Smooth muscle cell (in vitro differentiated cells): ENCODE results near the gene PPP2R5E. TPM values are rescaled to one million over a fixed set of nuclear protein-coding genes. Genes with fewer than 3 reads are reported as not detected.

Experiments
- DNase-seq: peaks from one replicate; lab custom pipeline; 2025; ENCODE audit not compliant: unreplicated experiment; lab: John Stamatoyannopoulos, UW
- H2AFZ ChIP-seq: fragments of 200-600 bp; sonication (generic); 2 replicates; pipeline ENCODE4 v1.6.0; 2016; ENCODE audit warnings: antibody characterized with exemption, low read depth, mild to moderate bottlenecking
- H3F3A ChIP-seq: fragments of 200-600 bp; sonication (generic); 2 replicates; pipeline ENCODE4 v1.6.0; 2017; ENCODE audit warnings: antibody characterized with exemption, low read depth
- H3K27ac ChIP-seq: fragments of 200-600 bp; sonication (generic); 2 replicates; pipeline ENCODE4 v1.5.1; 2016; ENCODE audit warnings: low read depth, mild to moderate bottlenecking
- H3K27me3 ChIP-seq: fragments of 200-600 bp; sonication (generic); 2 replicates; pipeline ENCODE4 v1.6.1; 2016; ENCODE audit warnings: low read depth, mild to moderate bottlenecking
- H3K36me3 ChIP-seq: fragments of 200-600 bp; sonication (generic); 2 replicates; pipeline ENCODE4 v1.5.1; 2016; ENCODE audit warnings: low read depth
- H3K4me1 ChIP-seq: fragments of 200-600 bp; sonication (generic); 2 replicates; pipeline ENCODE4 v1.5.1; 2016; ENCODE audit warnings: low read depth
- H3K4me2 ChIP-seq: fragments of 200-600 bp; sonication (generic); 2 replicates; pipeline ENCODE4 v1.6.0; 2016; ENCODE audit warnings: mild to moderate bottlenecking
- H3K4me3 ChIP-seq: fragments of 200-600 bp; sonication (generic); 2 replicates; pipeline ENCODE4 v1.5.1; 2016; ENCODE audit warnings: mild to moderate bottlenecking
- H3K79me2 ChIP-seq: fragments of 200-600 bp; sonication (generic); 2 replicates; pipeline ENCODE4 v1.6.0; 2016; ENCODE audit warnings: low read depth, mild to moderate bottlenecking
- H3K9ac ChIP-seq: fragments of 200-600 bp; sonication (generic); 2 replicates; pipeline ENCODE4 v1.6.0; 2016; ENCODE audit warnings: low read depth
- H3K9me3 ChIP-seq: fragments of 200-600 bp; sonication (generic); replicated peaks from 2 replicates; pipeline ENCODE4 v1.5.1; 2016; ENCODE audit warnings: low read depth
- H4K20me1 ChIP-seq: fragments of 200-600 bp; sonication (generic); 2 replicates; pipeline ENCODE4 v1.6.0; 2016; ENCODE audit warnings: low read depth
- CTCF ChIP-seq: fragments of 200-600 bp; sonication (generic); IDR thresholded peaks from 2 replicates; pipeline ENCODE4 v1.5.1; 2017; ENCODE audit warnings: borderline replicate concordance, mild to moderate bottlenecking, antibody characterized with exemption; ENCODE audit not compliant: insufficient read depth, poor library complexity, severe bottlenecking
- WGBS: methylation state at CpG from one replicate; pipeline ENCODE4 v1.1.7; 2016; ENCODE audit warnings: low lambda C conversion rate; 5-methylcytosine and 5-hydroxymethylcytosine counted together
- polyA plus RNA-seq: library from polyadenylated mRNA; unstranded; fragments of >200 nt; fragmentation: Nextera tagmentation; extraction: Ambion mirVana; gene quantifications from 2 replicates; pipeline ENCODE4 v1.2.1, GENCODE V29; 2016
- total RNA-seq: library from RNA; depleted of rRNA; stranded (reverse); fragments of >200 nt; gene quantifications from 2 replicates; pipeline ENCODE4 v1.2.3, GENCODE V29; 2014

Gene PPP2R5E
- total and polyA plus RNA-seq, 2 experiments from 2014 or later, result 31.7 to 47.7 TPM

DNA sequence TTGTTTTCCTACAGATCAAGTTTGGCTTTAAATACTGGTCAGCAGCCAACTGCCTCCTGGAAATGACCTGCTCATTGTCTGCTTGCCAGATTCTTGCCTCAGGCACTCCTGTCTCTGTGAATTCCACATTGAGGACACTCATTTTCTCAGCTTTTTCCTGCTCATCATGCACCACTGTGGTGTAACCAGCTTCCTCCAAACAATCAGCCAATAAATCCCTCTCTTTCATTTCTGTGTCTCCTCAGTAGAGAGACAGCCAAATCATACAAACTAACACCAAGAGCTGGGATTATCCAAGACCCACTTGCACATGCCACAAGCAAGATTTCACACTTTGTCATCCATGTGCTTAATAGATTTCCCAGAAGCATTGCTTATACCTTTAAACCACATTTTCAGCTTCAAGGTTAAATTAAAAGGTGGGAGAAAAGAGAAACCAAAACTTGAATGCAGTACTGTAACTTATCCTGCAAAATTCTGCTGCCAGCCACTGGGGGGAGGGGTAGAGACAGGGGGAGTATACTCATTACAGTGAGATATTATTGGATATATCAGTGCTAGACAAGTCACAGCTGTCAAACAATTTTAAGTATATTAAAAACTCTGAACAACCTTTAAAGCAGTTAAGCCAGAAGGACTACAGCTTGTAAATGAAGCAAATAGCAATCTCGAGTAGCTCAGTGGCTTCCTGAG, 105.0 kb downstream of the PPP2R5E start:
- no peak for DNase-seq
- H3K36me3 ChIP-seq, result no peaks in the 10 kb centered on the region
- H3K9ac ChIP-seq, result no peak overlapping the region
- H3K4me1 ChIP-seq, result peaks cover 14% of the 10 kb centered on the region
- no peaks in the 10 kb centered on the region for H3F3A ChIP-seq
- peaks cover 97% of the 10 kb centered on the region for H4K20me1 ChIP-seq
- no peak overlapping the region for H3K4me2 ChIP-seq
- no peaks in the 10 kb centered on the region for H3K9me3 ChIP-seq
- H3K79me2 ChIP-seq, result peaks cover 76% of the 10 kb centered on the region
- WGBS, result 15% methylated on average over 1 of the region's 1 CpG
- no peak for TF ChIP-seq CTCF
- H3K27ac ChIP-seq, result peak overlapping the region; percentile 6
- no peak overlapping the region for H3K4me3 ChIP-seq
- H3K27me3 ChIP-seq, result no peaks in the 10 kb centered on the region
- H2AFZ ChIP-seq, result no peak overlapping the region

DNA sequence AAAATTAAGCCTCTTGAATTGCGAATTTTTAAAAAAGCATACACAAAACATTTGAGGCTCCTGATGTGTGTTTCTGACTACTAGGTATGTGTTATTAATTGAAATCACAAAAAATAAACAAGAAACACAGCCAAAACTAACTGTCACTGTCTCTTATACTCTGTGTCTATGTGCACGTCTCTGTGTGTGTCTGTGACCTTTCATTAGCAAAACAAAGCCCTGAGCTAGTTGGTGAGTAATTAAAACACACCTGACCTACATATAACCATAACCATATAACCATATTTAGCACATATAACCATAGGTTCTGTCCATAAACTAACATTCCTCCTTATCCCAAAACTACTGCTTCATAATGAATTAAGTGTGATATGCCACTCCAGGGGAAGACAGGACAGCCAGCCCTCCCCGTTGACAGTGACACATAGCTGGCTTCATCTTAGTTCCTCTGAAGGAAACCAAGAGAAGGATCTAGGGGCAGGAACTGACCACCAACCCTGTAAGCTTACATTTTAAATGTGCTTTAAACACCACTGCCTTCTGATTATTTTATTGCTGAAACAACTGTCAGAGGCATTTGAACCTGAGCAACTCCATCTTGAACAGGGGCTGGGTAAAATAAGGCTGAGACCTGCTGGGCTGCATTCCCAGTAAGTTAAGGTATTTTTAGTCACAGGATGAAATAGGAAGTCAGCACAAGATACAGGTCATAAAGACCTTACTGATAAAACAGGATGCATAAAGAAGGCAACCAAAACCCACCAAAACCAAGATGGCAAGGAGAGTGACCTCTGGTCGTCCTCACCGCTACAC, 106.7 kb downstream of the PPP2R5E start:
- TF ChIP-seq CTCF, result no peak
- H3K4me1 ChIP-seq, result peaks cover 16% of the 10 kb centered on the region
- H3K9me3 ChIP-seq, result no peaks in the 10 kb centered on the region
- no peak overlapping the region for H2AFZ ChIP-seq
- H3K4me3 ChIP-seq, result no peak overlapping the region
- 88% methylated on average over 5 of the region's 5 CpGs for WGBS
- H3K27me3 ChIP-seq, result no peaks in the 10 kb centered on the region
- H3K9ac ChIP-seq, result no peak overlapping the region
- no peaks in the 10 kb centered on the region for H3F3A ChIP-seq
- no peak overlapping the region for H3K27ac ChIP-seq
- DNase-seq, result no peak
- peaks cover 95% of the 10 kb centered on the region for H4K20me1 ChIP-seq
- H3K4me2 ChIP-seq, result peak overlapping the region; percentile 37
- peaks cover 69% of the 10 kb centered on the region for H3K79me2 ChIP-seq
- no peaks in the 10 kb centered on the region for H3K36me3 ChIP-seq

GRCh38 chr14:63435838-63436237, 107.3 kb downstream of the PPP2R5E start:
- peaks cover 70% of the 10 kb centered on the region for H3K79me2 ChIP-seq
- H3F3A ChIP-seq, result no peaks in the 10 kb centered on the region
- H3K27me3 ChIP-seq, result no peaks in the 10 kb centered on the region
- no peak overlapping the region for H2AFZ ChIP-seq
- peaks cover 95% of the 10 kb centered on the region for H4K20me1 ChIP-seq
- no peak for TF ChIP-seq CTCF
- H3K36me3 ChIP-seq, result no peaks in the 10 kb centered on the region
- peak overlapping the region; percentile 37 for H3K4me2 ChIP-seq
- no peak for DNase-seq
- no peak overlapping the region for H3K27ac ChIP-seq
- no peak overlapping the region for H3K4me3 ChIP-seq
- no peak overlapping the region for H3K9ac ChIP-seq
- WGBS, result 64% methylated on average over 5 of the region's 5 CpGs
- no peaks in the 10 kb centered on the region for H3K9me3 ChIP-seq
- H3K4me1 ChIP-seq, result peaks cover 16% of the 10 kb centered on the region
